ENCODE data around the gene RAB44.
A peak's percentile ranks its signal among the peaks of the same experiment; 100 is the strongest.

RAB44 gene

GRCh38 chr6:36668591-36668990 lies 29.0 kb upstream of the RAB44 start:
- no peaks in the 10 kb centered on the region for H3K36me3 ChIP-seq (ENCODE audit: control insufficient read depth in 2 of 2, insufficient read depth in 2 of 2, low read length in 2 of 2)
- H3K27me3 ChIP-seq (ENCODE audit: control insufficient read depth in 2 of 2, insufficient read depth in 2 of 2, low read length in 2 of 2): no peaks in the 10 kb centered on the region
- H3K9me3 ChIP-seq (ENCODE audit: control insufficient read depth in 2 of 2, low read length in 2 of 2): no peaks in the 10 kb centered on the region
- H3K4me3 ChIP-seq (ENCODE audit: low read length in 2 of 2): no peak overlapping the region
- no peak overlapping the region for H3K27ac ChIP-seq (ENCODE audit: low read depth in 2 of 2, low read length in 2 of 2)
- H3K4me1 ChIP-seq (ENCODE audit: control insufficient read depth in 2 of 2, insufficient read depth in 2 of 2, low read length in 2 of 2): peaks cover 0 to 8% of the 10 kb centered on the region in 2 donors
- no peak overlapping the region for H3K9ac ChIP-seq (ENCODE audit: low read depth in 1 of 2, low read length in 2 of 2)

GRCh38 chr6:36669002-36669401 lies 28.6 kb upstream of the RAB44 start:
- peaks cover 0 to 8% of the 10 kb centered on the region in 2 donors for H3K4me1 ChIP-seq (ENCODE audit: control insufficient read depth in 2 of 2, insufficient read depth in 2 of 2, low read length in 2 of 2)
- no peaks in the 10 kb centered on the region for H3K27me3 ChIP-seq (ENCODE audit: control insufficient read depth in 2 of 2, insufficient read depth in 2 of 2, low read length in 2 of 2)
- H3K36me3 ChIP-seq (ENCODE audit: control insufficient read depth in 2 of 2, insufficient read depth in 2 of 2, low read length in 2 of 2): no peaks in the 10 kb centered on the region
- H3K9me3 ChIP-seq (ENCODE audit: control insufficient read depth in 2 of 2, low read length in 2 of 2): no peaks in the 10 kb centered on the region
- H3K9ac ChIP-seq (ENCODE audit: low read depth in 1 of 2, low read length in 2 of 2): no peak overlapping the region
- H3K27ac ChIP-seq (ENCODE audit: low read depth in 2 of 2, low read length in 2 of 2): no peak overlapping the region
- no peak overlapping the region for H3K4me3 ChIP-seq (ENCODE audit: low read length in 2 of 2)

- Histone ChIP-seq H3K4me1 (ENCODE audit: control insufficient read depth in 2 of 2, insufficient read depth in 2 of 2, low read length in 2 of 2) (peaks cover 0 to 4% of the 10 kb centered on the region in 2 donors), H3K4me3 (ENCODE audit: low read length in 2 of 2) (no peak overlapping the region), H3K27ac (ENCODE audit: low read depth in 2 of 2, low read length in 2 of 2) (no peak overlapping the region), H3K27me3 (ENCODE audit: control insufficient read depth in 2 of 2, insufficient read depth in 2 of 2, low read length in 2 of 2) (no peaks in the 10 kb centered on the region), H3K9me3 (ENCODE audit: control insufficient read depth in 2 of 2, low read length in 2 of 2) (no peaks in the 10 kb centered on the region), H3K36me3 (ENCODE audit: control insufficient read depth in 2 of 2, insufficient read depth in 2 of 2, low read length in 2 of 2) (no peaks in the 10 kb centered on the region), H3K9ac (ENCODE audit: low read depth in 1 of 2, low read length in 2 of 2) (no peak overlapping the region)
Observed at GRCh38 chr6:36670271-36670670, 27.4 kb upstream of the RAB44 start.

GRCh38 chr6:36671687-36672375 lies 25.8 kb upstream of the RAB44 start:
- Histone ChIP-seq H3K9me3 (ENCODE audit: control insufficient read depth in 2 of 2, low read length in 2 of 2) (no peaks in the 10 kb centered on the region), H3K36me3 (ENCODE audit: control insufficient read depth in 2 of 2, insufficient read depth in 2 of 2, low read length in 2 of 2) (no peaks in the 10 kb centered on the region), H3K4me3 (ENCODE audit: low read length in 2 of 2) (no peak overlapping the region), H3K27me3 (ENCODE audit: control insufficient read depth in 2 of 2, insufficient read depth in 2 of 2, low read length in 2 of 2) (no peaks in the 10 kb centered on the region), H3K27ac (ENCODE audit: low read depth in 2 of 2, low read length in 2 of 2) (no peak overlapping the region), H3K4me1 (ENCODE audit: control insufficient read depth in 2 of 2, insufficient read depth in 2 of 2, low read length in 2 of 2) (peaks cover under 1 to 7% of the 10 kb centered on the region in 2 donors), H3K9ac (ENCODE audit: low read depth in 1 of 2, low read length in 2 of 2) (no peak overlapping the region)

- no peaks in the 10 kb centered on the region for H3K36me3 ChIP-seq (ENCODE audit: control insufficient read depth in 2 of 2, insufficient read depth in 2 of 2, low read length in 2 of 2)
- no peaks in the 10 kb centered on the region for H3K9me3 ChIP-seq (ENCODE audit: control insufficient read depth in 2 of 2, low read length in 2 of 2)
- no peak overlapping the region for H3K27ac ChIP-seq (ENCODE audit: low read depth in 2 of 2, low read length in 2 of 2)
- no peaks in the 10 kb centered on the region for H3K27me3 ChIP-seq (ENCODE audit: control insufficient read depth in 2 of 2, insufficient read depth in 2 of 2, low read length in 2 of 2)
- H3K9ac ChIP-seq (ENCODE audit: low read depth in 1 of 2, low read length in 2 of 2): no peak overlapping the region
- H3K4me1 ChIP-seq (ENCODE audit: control insufficient read depth in 2 of 2, insufficient read depth in 2 of 2, low read length in 2 of 2): peaks cover 11 to 19% of the 10 kb centered on the region in 2 donors
- H3K4me3 ChIP-seq (ENCODE audit: low read length in 2 of 2): no peak overlapping the region
Observed at GRCh38 chr6:36673882-36674281, 23.7 kb upstream of the RAB44 start.

GRCh38 chr6:36674942-36675341 lies 22.7 kb upstream of the RAB44 start:
- Histone ChIP-seq H3K27ac (ENCODE audit: low read depth in 2 of 2, low read length in 2 of 2) (no peak overlapping the region), H3K27me3 (ENCODE audit: control insufficient read depth in 2 of 2, insufficient read depth in 2 of 2, low read length in 2 of 2) (no peaks in the 10 kb centered on the region), H3K4me3 (ENCODE audit: low read length in 2 of 2) (no peak overlapping the region), H3K9me3 (ENCODE audit: control insufficient read depth in 2 of 2, low read length in 2 of 2) (no peaks in the 10 kb centered on the region), H3K36me3 (ENCODE audit: control insufficient read depth in 2 of 2, insufficient read depth in 2 of 2, low read length in 2 of 2) (no peaks in the 10 kb centered on the region), H3K9ac (ENCODE audit: low read depth in 1 of 2, low read length in 2 of 2) (no peak overlapping the region), H3K4me1 (ENCODE audit: control insufficient read depth in 2 of 2, insufficient read depth in 2 of 2, low read length in 2 of 2) (peaks cover 17 to 24% of the 10 kb centered on the region in 2 donors)

- H3K9me3 ChIP-seq (ENCODE audit: control insufficient read depth in 2 of 2, low read length in 2 of 2): no peaks in the 10 kb centered on the region
- H3K9ac ChIP-seq (ENCODE audit: low read depth in 1 of 2, low read length in 2 of 2): no peak overlapping the region
- H3K27ac ChIP-seq (ENCODE audit: low read depth in 2 of 2, low read length in 2 of 2): peak overlapping the region in 1 of 2 donors; percentile 41
- no peak overlapping the region for H3K4me3 ChIP-seq (ENCODE audit: low read length in 2 of 2)
- peaks cover 23 to 29% of the 10 kb centered on the region in 2 donors for H3K4me1 ChIP-seq (ENCODE audit: control insufficient read depth in 2 of 2, insufficient read depth in 2 of 2, low read length in 2 of 2)
- no peaks in the 10 kb centered on the region for H3K36me3 ChIP-seq (ENCODE audit: control insufficient read depth in 2 of 2, insufficient read depth in 2 of 2, low read length in 2 of 2)
- no peaks in the 10 kb centered on the region for H3K27me3 ChIP-seq (ENCODE audit: control insufficient read depth in 2 of 2, insufficient read depth in 2 of 2, low read length in 2 of 2)
Observed at GRCh38 chr6:36676141-36677058, 21.2 kb upstream of the RAB44 start.

- Histone ChIP-seq H3K36me3 (ENCODE audit: control insufficient read depth in 2 of 2, insufficient read depth in 2 of 2, low read length in 2 of 2) (no peaks in the 10 kb centered on the region), H3K27me3 (ENCODE audit: control insufficient read depth in 2 of 2, insufficient read depth in 2 of 2, low read length in 2 of 2) (no peaks in the 10 kb centered on the region), H3K9me3 (ENCODE audit: control insufficient read depth in 2 of 2, low read length in 2 of 2) (no peaks in the 10 kb centered on the region), H3K27ac (ENCODE audit: low read depth in 2 of 2, low read length in 2 of 2) (peak overlapping the region; percentile 98 to 99), H3K4me1 (ENCODE audit: control insufficient read depth in 2 of 2, insufficient read depth in 2 of 2, low read length in 2 of 2) (peaks cover 27 to 34% of the 10 kb centered on the region in 2 donors), H3K4me3 (ENCODE audit: low read length in 2 of 2) (peak overlapping the region in 1 of 2 donors; percentile 86), H3K9ac (ENCODE audit: low read depth in 1 of 2, low read length in 2 of 2) (peak overlapping the region; percentile 17 to 99)
Observed at GRCh38 chr6:36677059-36677749, 20.4 kb upstream of the RAB44 start.

- peak overlapping the region; percentile 38 to 99 for H3K9ac ChIP-seq (ENCODE audit: low read depth in 1 of 2, low read length in 2 of 2)
- peaks cover 0 to under 1% of the 10 kb centered on the region in 2 donors for H3K36me3 ChIP-seq (ENCODE audit: control insufficient read depth in 2 of 2, insufficient read depth in 2 of 2, low read length in 2 of 2)
- H3K4me1 ChIP-seq (ENCODE audit: control insufficient read depth in 2 of 2, insufficient read depth in 2 of 2, low read length in 2 of 2): peaks cover 34 to 41% of the 10 kb centered on the region in 2 donors
- H3K9me3 ChIP-seq (ENCODE audit: control insufficient read depth in 2 of 2, low read length in 2 of 2): no peaks in the 10 kb centered on the region
- H3K27ac ChIP-seq (ENCODE audit: low read depth in 2 of 2, low read length in 2 of 2): peak overlapping the region; percentile 98 to 99
- peak overlapping the region; percentile 86 to 92 for H3K4me3 ChIP-seq (ENCODE audit: low read length in 2 of 2)
- no peaks in the 10 kb centered on the region for H3K27me3 ChIP-seq (ENCODE audit: control insufficient read depth in 2 of 2, insufficient read depth in 2 of 2, low read length in 2 of 2)
Observed at GRCh38 chr6:36677753-36678487, 19.7 kb upstream of the RAB44 start.

Data from mucosa of rectum (tissue), 2 donors.